ENCODE measurements around the gene EPHA6.

- no peak for TF ChIP-seq POLR2A (IDR thresholded peaks at IDR 0.05)
- TF ChIP-seq CTCF (IDR thresholded peaks at IDR 0.05), result no peak
- TF ChIP-seq EP300 (IDR thresholded peaks at IDR 0.05), result no peak
Measured at GRCh38 chr3:97689111-97689510, 874.7 kb downstream of the EPHA6 start.
